ENCODE results near the gene EMC8.

EMC8 gene

DNA sequence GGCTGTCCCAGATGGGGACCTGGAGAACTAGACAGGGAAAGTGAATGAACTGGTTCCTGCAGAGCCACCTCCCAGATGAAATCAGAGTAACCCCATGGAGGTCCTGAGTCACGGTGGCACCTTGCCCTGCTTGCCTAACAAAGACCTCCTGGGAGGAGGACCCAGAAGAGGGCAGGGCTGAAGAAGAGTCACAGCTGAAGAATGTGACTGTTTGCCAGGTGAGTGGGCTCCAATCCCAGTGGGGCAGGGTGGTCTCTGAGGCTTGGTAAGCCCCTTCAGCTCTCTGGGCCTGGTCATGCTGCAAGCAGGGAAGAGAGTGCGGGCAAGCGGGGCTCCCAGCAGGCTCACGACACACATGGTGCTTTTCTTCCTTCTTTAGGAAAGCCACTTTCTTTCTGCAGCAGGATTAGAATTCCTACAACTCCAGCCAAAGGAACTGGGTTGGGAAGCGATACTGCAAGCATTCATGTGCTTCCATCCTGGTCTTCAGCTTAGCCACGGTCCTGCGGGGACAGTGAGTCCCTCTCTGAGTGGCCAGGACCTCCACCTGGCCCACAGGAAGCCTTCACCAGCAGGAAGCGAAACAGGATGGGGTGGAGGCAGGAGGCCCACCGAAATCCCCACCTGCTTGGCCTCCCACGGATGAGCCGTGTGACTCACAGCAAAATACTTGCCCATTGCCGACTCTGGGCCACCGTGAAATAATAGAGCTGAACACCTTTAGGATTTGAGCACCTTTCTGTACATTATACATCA lies 52.7 kb downstream of the EMC8 start:
- no peak for TF ChIP-seq ZNF384 (IDR thresholded peaks at IDR 0.05)
- TF ChIP-seq ARNT (IDR thresholded peaks at IDR 0.05): no peak
- TF ChIP-seq TARDBP (IDR thresholded peaks at IDR 0.05): no peak
- TF ChIP-seq NFRKB (IDR thresholded peaks at IDR 0.05): no peak
- TF ChIP-seq, protein P1, sequence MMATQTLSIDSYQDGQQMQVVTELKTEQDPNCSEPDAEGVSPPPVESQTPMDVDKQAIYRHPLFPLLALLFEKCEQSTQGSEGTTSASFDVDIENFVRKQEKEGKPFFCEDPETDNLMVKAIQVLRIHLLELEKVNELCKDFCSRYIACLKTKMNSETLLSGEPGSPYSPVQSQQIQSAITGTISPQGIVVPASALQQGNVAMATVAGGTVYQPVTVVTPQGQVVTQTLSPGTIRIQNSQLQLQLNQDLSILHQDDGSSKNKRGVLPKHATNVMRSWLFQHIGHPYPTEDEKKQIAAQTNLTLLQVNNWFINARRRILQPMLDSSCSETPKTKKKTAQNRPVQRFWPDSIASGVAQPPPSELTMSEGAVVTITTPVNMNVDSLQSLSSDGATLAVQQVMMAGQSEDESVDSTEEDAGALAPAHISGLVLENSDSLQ (IDR thresholded peaks at IDR 0.05): no peak
- TF ChIP-seq L3MBTL2 (conservative IDR thresholded peaks at IDR 0.05): no peak
- TF ChIP-seq SP1 (IDR thresholded peaks at IDR 0.05): no peak
- TF ChIP-seq SUZ12 (IDR thresholded peaks at IDR 0.05): no peak
- ChIA-PET POLR2A (no interaction called here), CTCF (interaction anchor here (1.3 kb wide), 1 partner anchor 29 kb away, joined by 4 read pairs; no protein-coding TSS in a partner anchor)
- no peak for DNase-seq (ENCODE audit: extremely low spot score)

DNA sequence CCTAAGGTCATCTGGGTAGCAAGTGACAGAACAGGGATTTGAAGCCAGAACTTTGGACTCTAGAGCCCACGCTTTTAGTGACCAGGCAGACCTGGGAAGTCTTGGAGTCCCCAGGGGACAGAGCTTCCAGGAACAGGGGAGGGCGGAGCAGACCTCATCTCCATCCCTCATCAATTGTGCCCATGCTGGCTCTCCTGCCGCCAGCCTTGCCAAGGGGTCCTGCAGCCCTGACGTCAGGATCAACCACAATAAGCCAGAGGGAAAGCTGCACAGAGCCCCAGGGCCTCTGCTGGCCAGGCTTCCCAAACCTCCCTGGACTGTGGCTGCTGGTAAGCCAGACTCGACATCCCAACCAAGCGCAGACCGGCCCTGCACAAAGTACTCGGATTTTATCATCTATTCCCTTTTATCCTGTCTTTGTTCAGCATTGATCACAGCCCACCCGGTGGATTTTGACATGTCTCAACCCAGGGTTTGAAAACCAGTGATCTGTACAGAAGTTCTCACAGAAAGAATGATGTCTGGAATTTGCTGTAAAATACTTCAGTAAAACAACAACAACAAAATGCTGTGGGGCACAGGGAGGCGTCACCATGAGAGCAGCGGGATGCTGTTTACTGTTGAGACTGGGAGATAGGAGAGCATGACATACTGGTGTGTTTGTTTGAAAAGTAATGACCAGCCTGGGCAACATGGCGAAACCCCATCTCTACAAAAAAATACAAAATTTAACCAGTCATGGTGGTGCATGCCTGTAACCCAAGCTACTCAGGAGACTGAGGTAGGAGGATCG lies 60.2 kb downstream of the EMC8 start:
- DNase-seq (ENCODE audit: extremely low spot score): no peak
- TF ChIP-seq ZNF384 (IDR thresholded peaks at IDR 0.05): no peak
- TF ChIP-seq TARDBP (IDR thresholded peaks at IDR 0.05): no peak
- TF ChIP-seq FOXK2 (IDR thresholded peaks at IDR 0.05): no peak
- TF ChIP-seq, protein P1 (IDR thresholded peaks at IDR 0.05): no peak
- TF ChIP-seq ARNT (IDR thresholded peaks at IDR 0.05): no peak
- no peak for TF ChIP-seq HDGF (IDR thresholded peaks at IDR 0.05; ENCODE audit: borderline replicate concordance)
- TF ChIP-seq FOXA1 (IDR thresholded peaks at IDR 0.05): no peak
- no peak for TF ChIP-seq ELF4 (IDR thresholded peaks at IDR 0.05)
- TF ChIP-seq SUZ12 (IDR thresholded peaks at IDR 0.05): no peak
- TF ChIP-seq LEF1 (IDR thresholded peaks at IDR 0.05; ENCODE audit: borderline replicate concordance): no peak
- TF ChIP-seq BHLHE40 (IDR thresholded peaks at IDR 0.05; ENCODE audit: borderline replicate concordance): no peak
- no peak for TF ChIP-seq NFRKB (IDR thresholded peaks at IDR 0.05)
- no peak for TF ChIP-seq FOXM1 (IDR thresholded peaks at IDR 0.05; ENCODE audit: borderline replicate concordance)
- TF ChIP-seq L3MBTL2 (conservative IDR thresholded peaks at IDR 0.05): no peak
- ChIA-PET CTCF (no interaction called here), POLR2A (no interaction called here)

DNA sequence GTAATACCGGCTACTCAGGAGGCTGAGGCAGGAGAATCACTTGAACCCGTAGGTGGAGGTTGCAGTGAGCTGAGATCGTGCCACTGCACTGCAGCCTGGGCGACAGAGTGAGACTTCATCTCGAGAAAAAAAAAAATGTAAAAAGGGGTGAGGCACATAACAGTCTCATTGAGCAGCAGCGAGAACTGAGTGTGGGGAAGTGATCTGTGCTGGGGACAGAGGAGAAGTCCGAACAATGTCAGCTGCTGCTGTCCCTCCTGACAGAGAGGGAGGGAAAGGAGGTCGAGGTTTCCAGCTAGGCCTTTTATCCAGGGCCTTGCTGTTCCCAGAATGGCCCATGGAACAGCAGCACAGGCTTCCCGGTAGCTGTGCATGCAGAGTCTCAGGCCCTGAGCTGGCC lies 62.4 kb downstream of the EMC8 start:
- TF ChIP-seq FOXA1 (IDR thresholded peaks at IDR 0.05): no peak
- TF ChIP-seq HDGF (IDR thresholded peaks at IDR 0.05; ENCODE audit: borderline replicate concordance): no peak
- TF ChIP-seq, protein P1 (IDR thresholded peaks at IDR 0.05): no peak
- no peak for TF ChIP-seq ARNT (IDR thresholded peaks at IDR 0.05)
- TF ChIP-seq FOXK2 (IDR thresholded peaks at IDR 0.05): no peak
- TF ChIP-seq NFRKB (IDR thresholded peaks at IDR 0.05): no peak
- TF ChIP-seq SP1 (IDR thresholded peaks at IDR 0.05): no peak
- no peak for TF ChIP-seq L3MBTL2 (conservative IDR thresholded peaks at IDR 0.05)
- no peak for TF ChIP-seq BHLHE40 (IDR thresholded peaks at IDR 0.05; ENCODE audit: borderline replicate concordance)
- TF ChIP-seq CTBP1 (IDR thresholded peaks at IDR 0.05; ENCODE audit: borderline replicate concordance): no peak
- POLR2A ChIA-PET: no interaction called here
- DNase-seq (ENCODE audit: extremely low spot score): no peak
- CTCF ChIA-PET: no interaction called here

DNA sequence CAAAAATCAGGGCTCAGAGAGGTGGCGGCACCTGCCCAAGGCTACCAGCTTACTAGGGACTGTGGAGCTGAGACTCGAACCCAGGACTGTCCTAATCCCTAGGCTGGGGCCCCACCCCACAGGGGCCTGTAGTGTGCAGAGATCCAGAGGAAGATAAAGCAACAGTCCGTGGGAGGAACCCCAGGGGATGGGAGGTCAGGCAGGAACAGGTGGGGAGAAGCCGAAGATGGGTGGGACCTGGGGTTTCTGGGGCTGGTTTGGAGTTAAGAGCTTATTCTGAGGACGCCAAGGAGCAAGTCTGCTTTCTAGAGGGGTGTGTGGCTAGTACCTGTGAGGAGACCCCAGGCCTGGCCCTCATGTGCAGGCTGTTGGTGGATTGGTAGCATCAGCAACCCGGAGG lies 63.4 kb downstream of the EMC8 start:
- no peak for DNase-seq (ENCODE audit: extremely low spot score)
- TF ChIP-seq ARNT (IDR thresholded peaks at IDR 0.05): no peak
- TF ChIP-seq FOXK2 (IDR thresholded peaks at IDR 0.05): no peak
- no peak for TF ChIP-seq CTBP1 (IDR thresholded peaks at IDR 0.05; ENCODE audit: borderline replicate concordance)
- no peak for TF ChIP-seq L3MBTL2 (conservative IDR thresholded peaks at IDR 0.05)
- TF ChIP-seq FOXM1 (IDR thresholded peaks at IDR 0.05; ENCODE audit: borderline replicate concordance): no peak
- TF ChIP-seq ZNF384 (IDR thresholded peaks at IDR 0.05): no peak
- no peak for TF ChIP-seq BHLHE40 (IDR thresholded peaks at IDR 0.05; ENCODE audit: borderline replicate concordance)
- no peak for TF ChIP-seq ELF4 (IDR thresholded peaks at IDR 0.05)
- TF ChIP-seq SUZ12 (IDR thresholded peaks at IDR 0.05): no peak
- TF ChIP-seq NFRKB (IDR thresholded peaks at IDR 0.05): no peak
- no peak for TF ChIP-seq LEF1 (IDR thresholded peaks at IDR 0.05; ENCODE audit: borderline replicate concordance)
- TF ChIP-seq SP1 (IDR thresholded peaks at IDR 0.05): no peak
- TF ChIP-seq HDGF (IDR thresholded peaks at IDR 0.05; ENCODE audit: borderline replicate concordance): no peak
- TF ChIP-seq FOXA1 (IDR thresholded peaks at IDR 0.05): no peak
- TF ChIP-seq, protein P1 (IDR thresholded peaks at IDR 0.05): no peak
- TF ChIP-seq TARDBP (IDR thresholded peaks at IDR 0.05): no peak
- ChIA-PET CTCF (no interaction called here), POLR2A (no interaction called here)

DNA sequence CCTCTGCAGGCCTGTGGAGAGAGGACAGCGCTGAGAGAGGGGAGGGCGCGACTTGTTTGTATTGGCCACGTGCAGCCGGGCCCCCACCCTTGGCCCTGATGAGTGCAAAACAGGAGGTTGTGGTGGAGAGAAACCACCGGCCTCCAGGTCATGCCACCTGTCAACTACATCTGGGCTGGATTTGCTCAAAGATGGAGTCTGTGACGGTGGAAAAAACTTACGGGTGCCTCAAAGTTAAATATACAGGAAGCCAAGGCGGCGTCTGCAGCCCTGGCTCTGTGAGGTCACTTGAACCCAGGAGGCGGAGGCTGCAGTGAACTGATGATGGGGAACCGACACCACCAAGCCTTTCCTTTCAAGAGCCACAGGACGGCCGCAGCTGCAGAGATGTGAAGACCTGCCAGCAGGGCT lies 64.1 kb downstream of the EMC8 start:
- no peak for DNase-seq (ENCODE audit: extremely low spot score)
- POLR2A ChIA-PET: no interaction called here

More for the DNA sequence above, 64.1 kb downstream of the EMC8 start:
- CTCF ChIA-PET: no interaction called here
- no peak for TF ChIP-seq L3MBTL2 (conservative IDR thresholded peaks at IDR 0.05)
- no peak for TF ChIP-seq LEF1 (IDR thresholded peaks at IDR 0.05; ENCODE audit: borderline replicate concordance)
- no peak for TF ChIP-seq ZNF384 (IDR thresholded peaks at IDR 0.05)
- no peak for TF ChIP-seq NFRKB (IDR thresholded peaks at IDR 0.05)
- no peak for TF ChIP-seq BHLHE40 (IDR thresholded peaks at IDR 0.05; ENCODE audit: borderline replicate concordance)
- no peak for TF ChIP-seq CTBP1 (IDR thresholded peaks at IDR 0.05; ENCODE audit: borderline replicate concordance)
- TF ChIP-seq TARDBP (IDR thresholded peaks at IDR 0.05): no peak
- no peak for TF ChIP-seq ARNT (IDR thresholded peaks at IDR 0.05)
- TF ChIP-seq FOXK2 (IDR thresholded peaks at IDR 0.05): no peak
- TF ChIP-seq FOXM1 (IDR thresholded peaks at IDR 0.05; ENCODE audit: borderline replicate concordance): no peak
- TF ChIP-seq, protein P1 (IDR thresholded peaks at IDR 0.05): no peak
- TF ChIP-seq ELF4 (IDR thresholded peaks at IDR 0.05): no peak
- no peak for TF ChIP-seq FOXA1 (IDR thresholded peaks at IDR 0.05)
- no peak for TF ChIP-seq SUZ12 (IDR thresholded peaks at IDR 0.05)
- no peak for TF ChIP-seq SP1 (IDR thresholded peaks at IDR 0.05)
- TF ChIP-seq HDGF (IDR thresholded peaks at IDR 0.05; ENCODE audit: borderline replicate concordance): no peak
